C4-2B (cell line): ENCODE measurements around the gene WNT11.

Source experiments
- ZFX ChIP-seq: fragments of 450-650 bp; IDR thresholded peaks from 2 replicates; pipeline ENCODE4 v1.6.1; 2017
- TF ChIP-seq, protein P1 (sequence below): fragments of 450-650 bp; conservative IDR thresholded peaks from 2 replicates; pipeline ENCODE4 v1.5.1; 2017; ENCODE audit warnings: mild to moderate bottlenecking

DNA sequence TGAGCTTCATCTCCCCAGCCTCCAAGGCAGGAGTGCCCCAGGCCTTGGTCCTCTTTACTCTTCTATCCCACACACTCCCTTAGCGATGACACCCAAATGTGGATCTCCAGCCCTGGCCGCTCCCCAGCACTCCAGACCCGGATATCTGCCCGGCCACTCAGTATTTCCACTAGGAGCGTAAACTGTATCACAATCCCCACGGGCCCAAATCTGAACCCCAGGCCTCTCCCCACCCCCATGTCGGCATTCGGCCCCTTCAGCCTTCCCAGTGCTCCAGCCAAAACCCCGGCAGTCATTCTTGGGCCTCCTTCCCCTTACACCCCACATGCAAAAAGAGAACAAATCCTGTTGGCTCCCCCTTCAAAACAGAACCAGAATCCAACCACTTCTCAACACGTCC is 20.8 kb downstream of the WNT11 start:
- TF ChIP-seq, protein P1, sequence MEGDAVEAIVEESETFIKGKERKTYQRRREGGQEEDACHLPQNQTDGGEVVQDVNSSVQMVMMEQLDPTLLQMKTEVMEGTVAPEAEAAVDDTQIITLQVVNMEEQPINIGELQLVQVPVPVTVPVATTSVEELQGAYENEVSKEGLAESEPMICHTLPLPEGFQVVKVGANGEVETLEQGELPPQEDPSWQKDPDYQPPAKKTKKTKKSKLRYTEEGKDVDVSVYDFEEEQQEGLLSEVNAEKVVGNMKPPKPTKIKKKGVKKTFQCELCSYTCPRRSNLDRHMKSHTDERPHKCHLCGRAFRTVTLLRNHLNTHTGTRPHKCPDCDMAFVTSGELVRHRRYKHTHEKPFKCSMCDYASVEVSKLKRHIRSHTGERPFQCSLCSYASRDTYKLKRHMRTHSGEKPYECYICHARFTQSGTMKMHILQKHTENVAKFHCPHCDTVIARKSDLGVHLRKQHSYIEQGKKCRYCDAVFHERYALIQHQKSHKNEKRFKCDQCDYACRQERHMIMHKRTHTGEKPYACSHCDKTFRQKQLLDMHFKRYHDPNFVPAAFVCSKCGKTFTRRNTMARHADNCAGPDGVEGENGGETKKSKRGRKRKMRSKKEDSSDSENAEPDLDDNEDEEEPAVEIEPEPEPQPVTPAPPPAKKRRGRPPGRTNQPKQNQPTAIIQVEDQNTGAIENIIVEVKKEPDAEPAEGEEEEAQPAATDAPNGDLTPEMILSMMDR: no peak
- no peak for TF ChIP-seq ZFX
